Vagina (tissue), 2 donors: ENCODE results near the gene COX7A2.

Experiments used
- CTCF ChIP-seq, 3 experiments: fragments of 450-650 bp in 2 of 3; fragments of 200-600 bp in 1 of 3; sonication (generic) in 1 of 3; IDR thresholded peaks; one replicate each; pipeline ENCODE4 v1.5.1; 2017 to 2019; ENCODE audit warnings: antibody characterized with exemption in 3 of 3, mild to moderate bottlenecking in 2 of 3, moderate library complexity in 2 of 3
- POLR2AphosphoS5 ChIP-seq, 2 donors: sonication (generic); formaldehyde crosslinking; IDR thresholded peaks; one replicate each; pipeline ENCODE4 v1.9.0; 2017; ENCODE audit warnings: antibody characterized with exemption in 2 of 2, mild to moderate bottlenecking in 2 of 2, low read depth in 1 of 2; ENCODE audit not compliant: insufficient read depth in 1 of 2

GRCh38 chr6:75205776-75206575 is 37.6 kb downstream of the COX7A2 start, which contains the start of gene COL12A1:
- TF ChIP-seq POLR2AphosphoS5 (IDR thresholded peaks at IDR 0.05; ENCODE audit: insufficient read depth in 1 of 2, low read depth in 1 of 2) (peak; percentile 63 to 94), CTCF (IDR thresholded peaks at IDR 0.05) (peak in 2 of 3 experiments; percentile 5 to 24)
